Measurements from ENCODE around the gene KCNS1.

The KCNS1 gene

DNA sequence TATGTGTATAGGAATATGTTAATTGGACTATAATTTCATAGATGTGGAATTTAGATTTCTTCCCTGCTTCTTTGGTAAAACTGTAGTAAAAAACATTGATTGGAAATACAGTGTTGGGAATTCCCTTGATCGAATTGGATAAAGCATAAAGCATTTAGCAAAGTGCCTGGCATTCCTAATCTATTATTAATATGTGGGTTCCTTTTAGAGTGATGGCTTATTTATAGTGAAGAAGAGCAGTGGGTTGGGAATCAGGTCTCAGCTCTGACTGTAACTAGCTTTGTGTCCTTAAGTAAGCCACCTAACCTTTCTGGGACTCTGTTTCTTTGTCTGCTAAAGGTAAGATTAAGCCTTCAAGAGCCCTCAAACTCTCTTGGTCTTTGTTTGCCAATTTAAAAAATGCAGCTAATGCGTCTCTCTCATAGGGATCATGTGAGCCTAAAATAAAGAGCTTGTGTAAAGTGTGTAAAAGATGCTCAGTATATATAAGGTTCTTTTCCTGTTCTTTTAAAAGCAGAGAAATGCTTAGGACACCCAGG is 53.3 kb downstream of the KCNS1 start:
- Histone ChIP-seq H3K9me3 (ENCODE audit: low read length) (no peaks in the 10 kb centered on the region), H3K36me3 (ENCODE audit: insufficient read depth, low read length) (peaks cover 18% of the 10 kb centered on the region; the same call in 1 of the 2 replicates), H3F3A (ENCODE audit: insufficient read depth, low read length) (no peaks in the 10 kb centered on the region), H3K4me1 (ENCODE audit: insufficient read depth, low read length, severe bottlenecking) (peaks cover 68% of the 10 kb centered on the region), H3K4me3 (ENCODE audit: low read depth, low read length, poor library complexity, severe bottlenecking) (no peak overlapping the region), H4K20me1 (ENCODE audit: insufficient read depth, low read length) (no peaks in the 10 kb centered on the region), H3K27ac (ENCODE audit: low read depth, low read length, poor library complexity, severe bottlenecking) (no peak overlapping the region), H3K27me3 (ENCODE audit: insufficient read depth, low read length) (no peaks in the 10 kb centered on the region), H3K79me2 (ENCODE audit: insufficient read depth, low read length) (peaks cover 20% of the 10 kb centered on the region; the same call in 1 of the 2 replicates), H3K9me2 (ENCODE audit: low read depth, low read length) (no peaks in the 10 kb centered on the region), H2AFZ (ENCODE audit: low read length) (no peak overlapping the region), H3K4me2 (ENCODE audit: low read length) (no peak overlapping the region), H3K9ac (ENCODE audit: low read length) (no peak overlapping the region)
- TF ChIP-seq EZH2 (IDR thresholded peaks at IDR 0.05; ENCODE audit: borderline replicate concordance, low read length): no peak
- TF ChIP-seq, protein P1, sequence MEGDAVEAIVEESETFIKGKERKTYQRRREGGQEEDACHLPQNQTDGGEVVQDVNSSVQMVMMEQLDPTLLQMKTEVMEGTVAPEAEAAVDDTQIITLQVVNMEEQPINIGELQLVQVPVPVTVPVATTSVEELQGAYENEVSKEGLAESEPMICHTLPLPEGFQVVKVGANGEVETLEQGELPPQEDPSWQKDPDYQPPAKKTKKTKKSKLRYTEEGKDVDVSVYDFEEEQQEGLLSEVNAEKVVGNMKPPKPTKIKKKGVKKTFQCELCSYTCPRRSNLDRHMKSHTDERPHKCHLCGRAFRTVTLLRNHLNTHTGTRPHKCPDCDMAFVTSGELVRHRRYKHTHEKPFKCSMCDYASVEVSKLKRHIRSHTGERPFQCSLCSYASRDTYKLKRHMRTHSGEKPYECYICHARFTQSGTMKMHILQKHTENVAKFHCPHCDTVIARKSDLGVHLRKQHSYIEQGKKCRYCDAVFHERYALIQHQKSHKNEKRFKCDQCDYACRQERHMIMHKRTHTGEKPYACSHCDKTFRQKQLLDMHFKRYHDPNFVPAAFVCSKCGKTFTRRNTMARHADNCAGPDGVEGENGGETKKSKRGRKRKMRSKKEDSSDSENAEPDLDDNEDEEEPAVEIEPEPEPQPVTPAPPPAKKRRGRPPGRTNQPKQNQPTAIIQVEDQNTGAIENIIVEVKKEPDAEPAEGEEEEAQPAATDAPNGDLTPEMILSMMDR (IDR thresholded peaks at IDR 0.05; ENCODE audit: low read length): no peak

GRCh38 chr20:45044601-45045000 is 56.3 kb downstream of the KCNS1 start:
- no peaks in the 10 kb centered on the region for H4K20me1 ChIP-seq (ENCODE audit: insufficient read depth, low read length)
- peaks cover 12% of the 10 kb centered on the region; the same call in 1 of the 2 replicates for H3K79me2 ChIP-seq (ENCODE audit: insufficient read depth, low read length)
- H2AFZ ChIP-seq (ENCODE audit: low read length): no peak overlapping the region
- H3K9me3 ChIP-seq (ENCODE audit: low read length): no peaks in the 10 kb centered on the region
- H3K36me3 ChIP-seq (ENCODE audit: insufficient read depth, low read length): peaks cover 47% of the 10 kb centered on the region; the same call in 1 of the 2 replicates
- peaks cover 37% of the 10 kb centered on the region for H3K4me1 ChIP-seq (ENCODE audit: insufficient read depth, low read length, severe bottlenecking)
- no peaks in the 10 kb centered on the region for H3K9me2 ChIP-seq (ENCODE audit: low read depth, low read length)
- no peaks in the 10 kb centered on the region for H3F3A ChIP-seq (ENCODE audit: insufficient read depth, low read length)
- H3K9ac ChIP-seq (ENCODE audit: low read length): no peak overlapping the region
- TF ChIP-seq, protein P1 (IDR thresholded peaks at IDR 0.05; ENCODE audit: low read length): no peak
- TF ChIP-seq EZH2 (IDR thresholded peaks at IDR 0.05; ENCODE audit: borderline replicate concordance, low read length): no peak
- no peak overlapping the region for H3K4me3 ChIP-seq (ENCODE audit: low read depth, low read length, poor library complexity, severe bottlenecking)
- H3K27ac ChIP-seq (ENCODE audit: low read depth, low read length, poor library complexity, severe bottlenecking): no peak overlapping the region
- H3K27me3 ChIP-seq (ENCODE audit: insufficient read depth, low read length): no peaks in the 10 kb centered on the region
- no peak overlapping the region for H3K4me2 ChIP-seq (ENCODE audit: low read length)

GRCh38 chr20:45044084-45044573 is 56.8 kb downstream of the KCNS1 start:
- Histone ChIP-seq H3K27ac (ENCODE audit: low read depth, low read length, poor library complexity, severe bottlenecking) (peak overlapping the region; percentile 56), H3K4me1 (ENCODE audit: insufficient read depth, low read length, severe bottlenecking) (peaks cover 33% of the 10 kb centered on the region), H3K27me3 (ENCODE audit: insufficient read depth, low read length) (no peaks in the 10 kb centered on the region), H3K9ac (ENCODE audit: low read length) (no peak overlapping the region), H3K79me2 (ENCODE audit: insufficient read depth, low read length) (peaks cover 12% of the 10 kb centered on the region; the same call in 1 of the 2 replicates), H3K9me3 (ENCODE audit: low read length) (no peaks in the 10 kb centered on the region), H2AFZ (ENCODE audit: low read length) (no peak overlapping the region), H3K4me3 (ENCODE audit: low read depth, low read length, poor library complexity, severe bottlenecking) (no peak overlapping the region), H3F3A (ENCODE audit: insufficient read depth, low read length) (no peaks in the 10 kb centered on the region), H3K9me2 (ENCODE audit: low read depth, low read length) (no peaks in the 10 kb centered on the region), H3K4me2 (ENCODE audit: low read length) (no peak overlapping the region), H3K36me3 (ENCODE audit: insufficient read depth, low read length) (peaks cover 49% of the 10 kb centered on the region; the same call in 1 of the 2 replicates), H4K20me1 (ENCODE audit: insufficient read depth, low read length) (no peaks in the 10 kb centered on the region)
- TF ChIP-seq EZH2 (IDR thresholded peaks at IDR 0.05; ENCODE audit: borderline replicate concordance, low read length): no peak
- TF ChIP-seq, protein P1 (IDR thresholded peaks at IDR 0.05; ENCODE audit: low read length): peak; percentile 92

Measured in OCI-LY1 (cell line).